ENCODE data around the gene USF3.

Gene USF3

DNA sequence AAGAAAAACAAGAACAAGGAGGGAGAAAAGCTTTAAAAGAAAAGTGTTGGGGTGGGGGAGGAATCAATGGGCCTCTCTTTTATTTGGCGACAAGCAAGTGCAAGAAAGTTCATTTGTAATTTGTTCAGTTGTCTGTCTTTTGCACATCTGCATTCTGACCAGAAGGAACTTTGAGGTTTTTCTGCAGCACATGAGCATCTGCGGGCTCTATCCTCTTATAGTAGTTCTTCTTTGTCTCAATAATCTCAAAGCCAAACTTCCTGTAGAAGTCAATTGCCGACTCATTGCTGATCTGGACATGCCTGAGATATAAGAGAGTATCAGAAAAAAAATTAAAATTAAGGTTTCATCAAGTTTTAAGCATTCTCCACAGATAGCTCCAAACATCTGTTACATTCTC, 25.2 kb upstream of the USF3 start:
- TF ChIP-seq FOXM1 (IDR thresholded peaks at IDR 0.05; ENCODE audit: borderline replicate concordance, low read depth): no peak
- no peak for TF ChIP-seq YY1 (IDR thresholded peaks at IDR 0.05; ENCODE audit: low read depth)
- TF ChIP-seq, protein P1, sequence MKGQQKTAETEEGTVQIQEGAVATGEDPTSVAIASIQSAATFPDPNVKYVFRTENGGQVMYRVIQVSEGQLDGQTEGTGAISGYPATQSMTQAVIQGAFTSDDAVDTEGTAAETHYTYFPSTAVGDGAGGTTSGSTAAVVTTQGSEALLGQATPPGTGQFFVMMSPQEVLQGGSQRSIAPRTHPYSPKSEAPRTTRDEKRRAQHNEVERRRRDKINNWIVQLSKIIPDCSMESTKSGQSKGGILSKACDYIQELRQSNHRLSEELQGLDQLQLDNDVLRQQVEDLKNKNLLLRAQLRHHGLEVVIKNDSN (IDR thresholded peaks at IDR 0.05): no peak
- TF ChIP-seq, protein P2, sequence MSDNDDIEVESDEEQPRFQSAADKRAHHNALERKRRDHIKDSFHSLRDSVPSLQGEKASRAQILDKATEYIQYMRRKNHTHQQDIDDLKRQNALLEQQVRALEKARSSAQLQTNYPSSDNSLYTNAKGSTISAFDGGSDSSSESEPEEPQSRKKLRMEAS (IDR thresholded peaks at IDR 0.05): no peak
- TF ChIP-seq NFIC (IDR thresholded peaks at IDR 0.05): no peak
- TF ChIP-seq EGR1 (IDR thresholded peaks at IDR 0.05): no peak
- no peak for TF ChIP-seq RAD21 (IDR thresholded peaks at IDR 0.05; ENCODE audit: low read depth)
- no peak for TF ChIP-seq TCF12 (IDR thresholded peaks at IDR 0.05; ENCODE audit: low read depth)
- no peak for TF ChIP-seq EP300 (IDR thresholded peaks at IDR 0.05; ENCODE audit: borderline replicate concordance)
- TF ChIP-seq CEBPB (IDR thresholded peaks at IDR 0.05): no peak
- TF ChIP-seq CREB1 (IDR thresholded peaks at IDR 0.05; ENCODE audit: low read depth): no peak
- no peak for TF ChIP-seq TEAD4 (IDR thresholded peaks at IDR 0.05)

DNA sequence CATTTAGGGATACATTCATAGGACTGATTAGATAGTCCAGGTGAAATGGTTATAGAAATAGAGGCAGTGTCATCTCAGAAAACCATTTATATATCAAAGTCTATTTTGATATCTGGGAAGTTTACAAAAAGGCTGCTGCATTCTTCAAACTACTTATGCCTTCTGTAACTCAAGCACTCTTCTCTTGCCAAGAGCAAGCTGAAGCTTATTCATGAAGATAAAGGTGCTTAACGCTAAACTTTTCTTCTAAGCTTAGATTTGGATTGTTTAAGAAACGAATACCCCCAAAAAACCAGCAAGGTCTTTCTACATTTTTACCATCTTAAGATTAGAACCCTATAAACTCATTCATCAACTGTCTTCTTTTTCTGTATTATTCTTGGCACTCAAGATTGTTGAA, 23.3 kb upstream of the USF3 start:
- TF ChIP-seq YY1 (IDR thresholded peaks at IDR 0.05; ENCODE audit: low read depth) (no peak), NFIC (IDR thresholded peaks at IDR 0.05) (no peak), RAD21 (IDR thresholded peaks at IDR 0.05; ENCODE audit: low read depth) (no peak), FOXM1 (IDR thresholded peaks at IDR 0.05; ENCODE audit: borderline replicate concordance, low read depth) (no peak), EP300 (IDR thresholded peaks at IDR 0.05; ENCODE audit: borderline replicate concordance) (no peak), TEAD4 (IDR thresholded peaks at IDR 0.05) (no peak), TCF12 (IDR thresholded peaks at IDR 0.05; ENCODE audit: low read depth) (no peak), ZBTB7A (IDR thresholded peaks at IDR 0.05; ENCODE audit: low read depth) (no peak), CEBPB (IDR thresholded peaks at IDR 0.05) (no peak), CREB1 (IDR thresholded peaks at IDR 0.05; ENCODE audit: low read depth) (no peak), TAF1 (IDR thresholded peaks at IDR 0.05; ENCODE audit: low read depth) (no peak), EGR1 (IDR thresholded peaks at IDR 0.05) (no peak)
- TF ChIP-seq, protein P2 (IDR thresholded peaks at IDR 0.05): no peak
- TF ChIP-seq, protein P3, sequence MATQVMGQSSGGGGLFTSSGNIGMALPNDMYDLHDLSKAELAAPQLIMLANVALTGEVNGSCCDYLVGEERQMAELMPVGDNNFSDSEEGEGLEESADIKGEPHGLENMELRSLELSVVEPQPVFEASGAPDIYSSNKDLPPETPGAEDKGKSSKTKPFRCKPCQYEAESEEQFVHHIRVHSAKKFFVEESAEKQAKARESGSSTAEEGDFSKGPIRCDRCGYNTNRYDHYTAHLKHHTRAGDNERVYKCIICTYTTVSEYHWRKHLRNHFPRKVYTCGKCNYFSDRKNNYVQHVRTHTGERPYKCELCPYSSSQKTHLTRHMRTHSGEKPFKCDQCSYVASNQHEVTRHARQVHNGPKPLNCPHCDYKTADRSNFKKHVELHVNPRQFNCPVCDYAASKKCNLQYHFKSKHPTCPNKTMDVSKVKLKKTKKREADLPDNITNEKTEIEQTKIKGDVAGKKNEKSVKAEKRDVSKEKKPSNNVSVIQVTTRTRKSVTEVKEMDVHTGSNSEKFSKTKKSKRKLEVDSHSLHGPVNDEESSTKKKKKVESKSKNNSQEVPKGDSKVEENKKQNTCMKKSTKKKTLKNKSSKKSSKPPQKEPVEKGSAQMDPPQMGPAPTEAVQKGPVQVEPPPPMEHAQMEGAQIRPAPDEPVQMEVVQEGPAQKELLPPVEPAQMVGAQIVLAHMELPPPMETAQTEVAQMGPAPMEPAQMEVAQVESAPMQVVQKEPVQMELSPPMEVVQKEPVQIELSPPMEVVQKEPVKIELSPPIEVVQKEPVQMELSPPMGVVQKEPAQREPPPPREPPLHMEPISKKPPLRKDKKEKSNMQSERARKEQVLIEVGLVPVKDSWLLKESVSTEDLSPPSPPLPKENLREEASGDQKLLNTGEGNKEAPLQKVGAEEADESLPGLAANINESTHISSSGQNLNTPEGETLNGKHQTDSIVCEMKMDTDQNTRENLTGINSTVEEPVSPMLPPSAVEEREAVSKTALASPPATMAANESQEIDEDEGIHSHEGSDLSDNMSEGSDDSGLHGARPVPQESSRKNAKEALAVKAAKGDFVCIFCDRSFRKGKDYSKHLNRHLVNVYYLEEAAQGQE (IDR thresholded peaks at IDR 0.05; ENCODE audit: low read depth): no peak
- TF ChIP-seq, protein P1 (IDR thresholded peaks at IDR 0.05): no peak

DNA sequence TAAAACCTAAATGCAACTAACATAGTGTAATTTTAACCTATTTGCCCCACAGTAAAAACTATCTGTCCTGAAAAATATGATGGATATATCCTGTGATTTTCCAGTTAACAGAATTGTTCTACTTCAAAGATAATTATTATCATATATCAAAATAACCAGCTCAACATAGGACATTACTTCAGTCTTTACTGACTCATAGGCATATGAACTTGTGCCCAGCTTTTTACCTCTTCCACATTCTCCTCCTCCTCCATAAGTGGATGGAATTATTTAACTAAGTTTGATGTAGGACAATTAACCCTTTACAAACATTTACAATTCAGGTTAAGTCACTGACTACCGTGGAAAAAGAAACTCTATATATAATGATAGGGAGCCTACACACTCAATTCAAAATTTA, 22.9 kb upstream of the USF3 start:
- TF ChIP-seq, protein P2 (IDR thresholded peaks at IDR 0.05): no peak
- TF ChIP-seq TAF1 (IDR thresholded peaks at IDR 0.05; ENCODE audit: low read depth): no peak
- no peak for TF ChIP-seq YY1 (IDR thresholded peaks at IDR 0.05; ENCODE audit: low read depth)
- TF ChIP-seq TEAD4 (IDR thresholded peaks at IDR 0.05): no peak
- TF ChIP-seq CEBPB (IDR thresholded peaks at IDR 0.05): no peak
- no peak for TF ChIP-seq EP300 (IDR thresholded peaks at IDR 0.05; ENCODE audit: borderline replicate concordance)
- no peak for TF ChIP-seq RAD21 (IDR thresholded peaks at IDR 0.05; ENCODE audit: low read depth)
- TF ChIP-seq NFIC (IDR thresholded peaks at IDR 0.05): no peak
- TF ChIP-seq CREB1 (IDR thresholded peaks at IDR 0.05; ENCODE audit: low read depth): no peak
- no peak for TF ChIP-seq ZBTB7A (IDR thresholded peaks at IDR 0.05; ENCODE audit: low read depth)

DNA sequence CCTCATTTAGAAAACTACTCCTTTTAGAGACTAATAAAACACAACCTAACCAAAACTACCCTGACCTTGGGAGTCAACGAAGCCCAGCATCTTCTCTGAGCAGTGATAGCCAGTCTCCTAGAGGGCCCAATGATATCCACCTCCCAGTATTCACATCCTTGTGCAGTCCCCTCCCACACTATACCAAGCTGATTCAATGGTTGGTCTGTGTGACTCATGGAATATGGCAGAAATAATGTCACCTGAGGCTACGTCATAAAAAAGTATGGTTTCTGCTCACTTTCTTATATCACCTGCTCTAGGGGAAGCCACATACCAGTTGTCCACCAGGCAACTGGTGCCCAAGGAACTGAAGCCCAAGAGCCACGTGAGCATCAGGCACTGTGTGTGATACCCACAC, 21.4 kb upstream of the USF3 start:
- TF ChIP-seq NFIC (IDR thresholded peaks at IDR 0.05) (no peak), CREB1 (IDR thresholded peaks at IDR 0.05; ENCODE audit: low read depth) (no peak), EP300 (IDR thresholded peaks at IDR 0.05; ENCODE audit: borderline replicate concordance) (no peak)

DNA sequence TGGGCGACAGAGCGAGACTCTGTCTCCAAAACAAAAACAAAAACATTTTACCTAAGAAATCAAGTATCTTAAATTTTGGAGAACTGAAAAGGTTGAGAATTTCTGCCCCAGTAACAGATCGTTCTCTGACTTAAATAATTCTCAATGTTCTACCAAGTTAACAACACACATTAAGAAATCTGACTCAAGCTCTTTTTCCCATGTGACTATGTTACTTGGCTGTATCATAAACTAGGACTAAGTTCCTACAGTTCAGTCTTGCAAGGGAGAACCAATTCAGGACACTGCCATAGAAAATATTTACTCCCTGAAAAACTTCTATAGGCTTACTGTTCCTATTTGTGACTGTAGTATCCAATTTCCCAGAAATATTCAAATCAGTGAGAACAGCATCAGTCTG, 20.9 kb upstream of the USF3 start:
- TF ChIP-seq, protein P1 (IDR thresholded peaks at IDR 0.05): no peak
- TF ChIP-seq CREB1 (IDR thresholded peaks at IDR 0.05; ENCODE audit: low read depth) (no peak), ZBTB7A (IDR thresholded peaks at IDR 0.05; ENCODE audit: low read depth) (no peak), FOXM1 (IDR thresholded peaks at IDR 0.05; ENCODE audit: borderline replicate concordance, low read depth) (no peak), TEAD4 (IDR thresholded peaks at IDR 0.05) (no peak), EGR1 (IDR thresholded peaks at IDR 0.05) (no peak), NFIC (IDR thresholded peaks at IDR 0.05) (no peak), CEBPB (IDR thresholded peaks at IDR 0.05) (no peak), EP300 (IDR thresholded peaks at IDR 0.05; ENCODE audit: borderline replicate concordance) (no peak), RAD21 (IDR thresholded peaks at IDR 0.05; ENCODE audit: low read depth) (no peak)
- TF ChIP-seq, protein P3 (IDR thresholded peaks at IDR 0.05; ENCODE audit: low read depth): no peak
- TF ChIP-seq, protein P2 (IDR thresholded peaks at IDR 0.05): no peak

All from Ishikawa (cell line).